ENCODE data around the gene RPEL1.

The RPEL1 gene

DNA sequence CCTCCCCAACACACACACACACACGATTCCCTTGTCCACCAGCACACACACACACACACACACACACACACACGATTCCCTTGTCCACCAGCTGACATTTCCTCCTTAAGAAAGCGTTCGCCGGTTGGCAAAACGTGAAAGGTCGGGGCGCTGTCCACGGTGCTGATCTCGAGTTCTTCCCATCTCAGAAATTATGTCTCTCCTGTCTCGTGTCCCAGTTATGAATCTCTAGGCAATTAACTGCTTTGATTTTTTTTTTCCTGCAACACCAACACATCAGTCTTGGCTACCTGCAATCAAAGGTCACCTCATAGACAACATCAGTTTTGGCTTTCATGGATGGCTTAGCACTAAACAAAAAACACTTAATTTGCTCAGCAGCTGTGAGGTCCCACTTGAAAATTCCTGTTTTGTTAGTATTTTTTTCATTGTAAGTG is 33.2 kb downstream of the RPEL1 start:
- peak in 1 of 2 experiments; percentile 49 for DNase-seq (ENCODE audit: low read depth in 2 of 2)

DNA sequence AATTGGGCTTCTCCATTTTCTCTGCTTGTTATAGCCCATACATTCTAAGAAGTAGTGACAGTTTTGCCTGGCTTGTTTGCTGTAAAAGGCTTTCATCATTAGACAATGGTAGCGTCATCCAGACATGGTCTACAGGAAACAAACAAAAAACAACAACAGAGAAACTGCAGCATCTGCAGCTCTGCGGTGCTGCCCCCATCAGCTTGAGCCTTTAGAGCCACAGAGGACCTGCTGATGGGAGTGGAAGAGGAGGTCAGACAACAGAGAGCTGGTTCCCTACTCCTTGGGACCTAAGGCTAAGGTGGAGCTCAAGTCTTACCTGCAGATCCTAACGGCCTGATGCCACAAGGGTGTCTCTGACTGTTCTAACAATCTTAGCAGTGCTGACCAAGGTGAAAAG is 34.3 kb downstream of the RPEL1 start:
- no peak for DNase-seq (ENCODE audit: low read depth in 2 of 2)

DNA sequence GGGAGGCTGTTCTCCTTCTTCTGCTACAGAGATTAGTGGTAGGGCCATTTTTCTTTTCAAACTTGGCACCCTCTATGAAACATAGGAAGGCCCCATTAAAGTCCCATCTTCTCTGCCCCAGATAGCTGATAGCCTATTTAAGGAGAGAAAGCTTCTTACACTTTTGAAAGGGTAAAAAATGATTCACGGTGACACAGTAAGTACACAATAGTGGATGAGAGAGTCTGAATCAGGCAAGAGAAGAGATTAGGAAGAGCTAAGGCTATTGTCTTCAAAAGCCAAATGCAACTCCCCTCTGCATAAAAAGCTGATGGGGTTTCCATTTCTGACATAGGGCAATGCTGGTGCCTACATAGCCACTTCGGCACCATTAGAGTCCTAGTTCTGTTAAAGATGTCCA is 34.8 kb downstream of the RPEL1 start:
- DNase-seq (ENCODE audit: low read depth in 2 of 2), result no peak

DNA sequence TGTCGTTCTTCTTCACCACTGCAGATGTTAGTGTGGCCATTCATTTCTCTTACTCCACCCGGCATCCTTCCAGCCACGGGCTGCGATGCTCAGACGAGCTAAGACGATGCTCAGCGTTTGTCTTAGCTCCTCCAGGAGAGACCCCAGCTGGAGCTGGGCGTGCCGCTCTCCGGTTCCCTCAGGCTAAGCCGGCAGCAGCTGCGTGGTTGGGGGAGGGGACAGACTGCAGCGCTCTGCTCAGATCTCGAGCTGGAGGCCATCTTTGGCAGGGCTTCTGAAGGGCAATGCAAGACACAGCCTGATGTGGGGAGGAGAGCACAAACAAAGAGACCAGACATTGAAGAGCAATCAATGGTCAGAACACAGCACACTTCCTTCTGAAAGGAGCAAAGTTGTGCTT is 36.1 kb downstream of the RPEL1 start:
- DNase-seq (ENCODE audit: low read depth in 2 of 2), result no peak

DNA sequence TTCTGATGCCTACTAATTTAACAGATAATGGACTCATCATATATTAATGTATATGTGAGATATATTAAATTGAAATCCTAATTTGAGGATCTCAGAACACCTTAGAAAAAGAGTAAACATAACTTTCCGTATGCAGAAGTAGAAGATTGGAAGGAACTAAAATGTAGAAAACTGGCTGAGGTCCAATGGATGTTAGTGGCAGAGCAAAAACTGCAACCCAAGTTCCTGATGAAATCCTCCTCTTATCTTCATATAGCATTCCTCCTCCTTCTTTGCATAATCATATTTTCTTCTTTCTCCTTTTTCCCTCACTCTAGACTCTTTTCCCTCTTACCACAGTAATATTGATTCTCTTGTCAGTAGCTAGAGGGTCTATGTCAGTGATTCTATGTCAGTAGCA is 37.3 kb downstream of the RPEL1 start:
- DNase-seq (ENCODE audit: low read depth in 2 of 2), result no peak

DNA sequence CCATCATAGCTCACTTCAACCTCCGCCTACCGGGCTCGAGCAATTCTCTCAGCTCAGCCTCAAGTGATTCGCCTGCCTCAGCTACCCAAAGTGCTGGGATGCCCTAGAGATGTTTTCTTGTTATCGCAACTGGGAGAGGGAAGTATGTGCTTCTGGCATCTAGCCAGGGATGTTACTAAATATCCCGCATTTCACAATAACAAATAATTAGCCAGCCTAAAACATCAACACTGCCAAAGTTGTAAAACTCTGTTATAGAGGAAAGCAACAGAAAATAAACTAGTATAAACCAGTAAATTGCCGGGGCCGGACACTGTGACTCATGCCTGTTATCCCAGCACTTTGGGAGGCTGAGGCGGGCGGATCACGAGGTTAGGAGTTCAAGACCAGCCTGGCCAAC is 38.5 kb downstream of the RPEL1 start:
- DNase-seq (ENCODE audit: low read depth in 2 of 2), result no peak

DNA sequence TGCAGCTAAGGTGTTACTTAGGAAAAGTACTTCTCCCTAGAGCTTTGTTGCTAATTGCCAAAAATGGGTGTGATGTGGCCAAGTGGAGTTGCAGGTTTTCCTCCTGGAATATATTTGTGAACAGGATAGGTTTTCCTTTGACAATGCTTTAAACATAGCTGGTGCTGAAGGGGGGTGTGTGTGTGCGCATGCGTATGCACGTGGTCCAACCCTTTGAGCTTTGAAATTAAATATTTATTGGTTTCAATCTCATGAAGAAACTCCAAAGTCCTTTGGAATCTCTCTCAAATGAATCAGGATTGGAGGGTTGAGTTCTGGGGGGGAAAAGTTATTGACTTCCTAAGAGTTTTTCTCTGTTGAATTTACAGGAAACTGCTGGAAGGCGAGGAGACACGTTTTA is 42.3 kb downstream of the RPEL1 start:
- no peak for DNase-seq (ENCODE audit: low read depth in 2 of 2)

DNA sequence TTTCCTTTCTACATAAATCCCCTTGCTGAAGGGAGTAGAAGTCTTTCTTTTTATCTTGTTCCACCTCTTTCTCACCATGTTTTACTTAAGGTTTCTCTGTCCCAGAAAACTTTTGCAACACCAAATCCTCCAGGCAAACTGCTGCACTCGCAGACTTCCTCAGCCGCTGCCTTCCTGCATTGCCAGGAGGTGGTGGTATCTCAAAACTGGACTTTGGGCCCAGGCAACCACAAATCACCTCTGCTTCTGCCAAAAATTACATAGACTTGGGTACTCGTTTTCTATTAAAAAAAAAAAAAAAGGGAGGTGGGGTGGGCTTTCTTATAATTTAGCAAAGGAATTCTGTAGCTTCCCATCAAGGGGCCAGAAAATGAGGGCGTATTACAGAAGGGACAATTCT is 45.9 kb downstream of the RPEL1 start:
- DNase-seq (ENCODE audit: low read depth in 2 of 2), result no peak

DNA sequence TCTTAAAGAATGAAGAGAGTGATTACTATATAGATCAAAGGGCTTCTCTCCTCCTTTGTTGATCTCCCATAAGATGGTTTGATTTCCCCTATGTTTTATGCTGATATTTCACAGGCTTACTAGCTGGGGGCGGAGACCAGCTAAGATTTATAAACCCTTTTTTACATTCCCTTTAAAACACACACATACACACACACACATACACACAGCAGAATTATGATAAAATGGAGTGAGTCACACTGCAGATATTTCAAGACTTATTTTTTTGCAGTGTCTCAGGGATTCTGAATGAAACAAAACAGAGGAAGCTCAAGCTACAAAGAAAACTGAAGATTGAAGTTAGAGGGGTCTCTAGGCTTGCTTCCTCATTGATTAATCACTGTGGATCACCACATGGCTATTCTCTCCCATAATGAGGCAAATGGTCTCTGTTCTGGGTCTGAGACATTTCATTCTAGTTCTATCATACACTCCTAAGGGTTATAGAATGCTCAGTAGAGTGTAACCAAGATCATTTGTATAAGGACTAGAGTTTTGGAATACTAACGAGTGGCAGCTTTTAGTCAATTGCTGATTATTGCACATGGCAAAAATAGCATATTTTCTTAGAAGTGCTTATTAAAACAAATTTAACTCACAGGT is 49.8 kb downstream of the RPEL1 start:
- no peak for DNase-seq (ENCODE audit: low read depth in 2 of 2)

Measured in stimulated activated CD4-positive, alpha-beta T cell treated with anti-CD3 and anti-CD28 coated beads, Interleukin-12 subunit alpha, Interleukin-12 subunit beta, amount 100 ng/mL, for 24 hours (primary cell).